ENCODE measurements around the gene LRTM2. TPM values are rescaled to one million over a fixed set of nuclear protein-coding genes. Genes with fewer than 3 reads are reported as not detected.

The LRTM2 gene
- total and polyA plus RNA-seq, 7 donors: 0.09 to 0.41 TPM; not detected in 5

- no peaks in the 10 kb centered on the region for H3K4me1 ChIP-seq
- no peak overlapping the region for H3K27ac ChIP-seq
- WGBS, 2 donors: 73 to 80% methylated on average over 5 of the region's 5 CpGs
- H3K9me3 ChIP-seq: no peaks in the 10 kb centered on the region
- no peaks in the 10 kb centered on the region for H3K27me3 ChIP-seq
- intact Hi-C loops (cut with DNase I): no loop called here
- no peak overlapping the region for H3K4me3 ChIP-seq
- no peak for DNase-seq
- H3K36me3 ChIP-seq: no peaks in the 10 kb centered on the region
- TF ChIP-seq EP300 (IDR thresholded peaks at IDR 0.05) (no peak), POLR2A (IDR thresholded peaks at IDR 0.05) (no peak), POLR2AphosphoS5 (IDR thresholded peaks at IDR 0.05) (no peak), CTCF (IDR thresholded peaks at IDR 0.05) (no peak)
These were observed 53.5 kb downstream of the LRTM2 start for GRCh38 chr12:1873531-1874510.

GRCh38 chr12:1875608-1876007 is 55.2 kb downstream of the LRTM2 start:
- no peak for DNase-seq
- H3K9me3 ChIP-seq: no peaks in the 10 kb centered on the region
- no peak overlapping the region for H3K4me3 ChIP-seq
- no peaks in the 10 kb centered on the region for H3K27me3 ChIP-seq
- TF ChIP-seq EP300 (IDR thresholded peaks at IDR 0.05): no peak
- TF ChIP-seq POLR2AphosphoS5 (IDR thresholded peaks at IDR 0.05): no peak
- TF ChIP-seq POLR2A (IDR thresholded peaks at IDR 0.05): no peak
- TF ChIP-seq CTCF (IDR thresholded peaks at IDR 0.05): no peak
- no peaks in the 10 kb centered on the region for H3K36me3 ChIP-seq
- no peak overlapping the region for H3K27ac ChIP-seq
- 75 to 89% methylated on average over 6 of the region's 6 CpGs for WGBS, 2 donors
- H3K4me1 ChIP-seq: no peaks in the 10 kb centered on the region
- intact Hi-C loops (cut with DNase I): no loop called here

GRCh38 chr12:1876086-1876485 is 55.7 kb downstream of the LRTM2 start:
- intact Hi-C loops (cut with DNase I): no loop called here
- no peak for DNase-seq
- no peak overlapping the region for H3K4me3 ChIP-seq
- H3K27ac ChIP-seq: no peak overlapping the region
- TF ChIP-seq CTCF (IDR thresholded peaks at IDR 0.05) (no peak), POLR2AphosphoS5 (IDR thresholded peaks at IDR 0.05) (no peak), EP300 (IDR thresholded peaks at IDR 0.05) (no peak), POLR2A (IDR thresholded peaks at IDR 0.05) (no peak)
- H3K36me3 ChIP-seq: no peaks in the 10 kb centered on the region
- no peaks in the 10 kb centered on the region for H3K27me3 ChIP-seq
- no peaks in the 10 kb centered on the region for H3K9me3 ChIP-seq
- no peaks in the 10 kb centered on the region for H3K4me1 ChIP-seq
- WGBS, 2 donors: 84 to 87% methylated on average over 3 of the region's 3 CpGs

GRCh38 chr12:1877169-1877878 is 57.0 kb downstream of the LRTM2 start:
- no peak for TF ChIP-seq POLR2A (IDR thresholded peaks at IDR 0.05)
- no peak for TF ChIP-seq POLR2AphosphoS5 (IDR thresholded peaks at IDR 0.05)
- no peak for TF ChIP-seq CTCF (IDR thresholded peaks at IDR 0.05)
- Histone ChIP-seq H3K9me3 (no peaks in the 10 kb centered on the region), H3K27me3 (no peaks in the 10 kb centered on the region), H3K4me3 (no peak overlapping the region), H3K27ac (no peak overlapping the region), H3K4me1 (no peaks in the 10 kb centered on the region), H3K36me3 (no peaks in the 10 kb centered on the region)
- DNase-seq: no peak
- 88 to 91% methylated on average over 8 of the region's 8 CpGs for WGBS, 2 donors
- intact Hi-C loops (cut with DNase I): no loop called here

Data from sigmoid colon (tissue), 7 donors.